ENCODE results near the gene PDS5A.
"Not testable (repeated sequence)": the region's sequence is repeated elsewhere in the genome, so short reads cannot be mapped to it uniquely, and the experiment has no call there.

Gene PDS5A

DNA sequence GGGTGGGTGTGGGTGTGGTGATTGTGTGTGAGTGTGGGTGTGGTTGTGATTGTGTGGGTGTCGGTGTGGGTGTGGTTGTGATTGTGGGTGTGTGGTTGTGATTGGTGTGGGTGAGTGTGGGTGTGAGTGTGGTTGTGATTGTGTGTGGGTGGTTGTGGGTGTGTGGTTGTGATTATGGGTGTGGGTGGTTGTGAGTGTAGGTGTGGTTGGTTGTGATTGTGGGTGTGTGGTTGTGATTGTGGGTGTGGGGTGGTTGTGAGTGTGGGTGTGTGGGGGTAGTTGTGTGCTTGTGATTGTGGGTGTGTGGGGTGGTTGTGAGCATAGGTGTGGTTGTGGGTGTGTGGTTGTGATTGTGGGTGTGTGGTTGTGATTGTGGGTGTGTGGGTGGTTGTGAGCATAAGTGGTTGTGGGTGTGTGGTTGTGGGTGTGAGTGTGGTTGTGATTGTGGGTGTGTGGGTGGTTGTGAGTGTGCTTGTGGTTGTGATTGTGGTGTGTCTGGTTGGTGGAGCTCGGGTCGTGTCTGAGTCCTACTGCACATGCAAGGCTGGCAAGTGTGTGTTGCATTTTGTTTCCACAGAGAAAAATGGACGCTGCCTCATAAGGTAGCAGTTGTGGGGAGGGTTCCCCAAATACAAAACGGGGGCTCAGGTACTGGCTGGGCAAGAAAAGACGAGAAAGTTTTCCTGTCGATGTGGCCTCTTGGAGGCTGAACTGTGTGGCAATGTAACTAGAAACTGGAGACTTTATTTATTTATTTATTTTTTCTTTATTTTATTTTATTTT, 163.1 kb downstream of the PDS5A start:
- H3K27ac Mint-ChIP-seq, result peak overlapping the region; percentile 93

GRCh38 chr4:39813761-39814160, 163.9 kb downstream of the PDS5A start:
- H3K27me3 Mint-ChIP-seq; ATAC-seq (replicated peaks); DNase-seq: not testable (repeated sequence)
- Mint-ChIP-seq H3K4me1 (peaks cover 17 to 20% of the 10 kb centered on the region in 2 donors), H3K36me3 (peaks cover 5 to 34% of the 10 kb centered on the region in 2 donors), H3K9me3 (peaks cover 10 to 25% of the 10 kb centered on the region in 2 donors), H3K4me3 (peak overlapping the region in 1 of 2 donors; percentile 73), H3K27ac (peak overlapping the region; percentile 93)

More for the DNA sequence above, 163.1 kb downstream of the PDS5A start:
- DNase-seq (no peak), ATAC-seq (replicated peaks) (peak in 1 of 2 donors; percentile 29)
- Mint-ChIP-seq H3K4me3 (peak overlapping the region; percentile 50 to 73), H3K27me3 (peaks cover 0 to 7% of the 10 kb centered on the region in 2 donors), H3K9me3 (peaks cover 9 to 25% of the 10 kb centered on the region in 2 donors), H3K36me3 (peaks cover 5 to 31% of the 10 kb centered on the region in 2 donors), H3K4me1 (peaks cover 17 to 20% of the 10 kb centered on the region in 2 donors)

DNA sequence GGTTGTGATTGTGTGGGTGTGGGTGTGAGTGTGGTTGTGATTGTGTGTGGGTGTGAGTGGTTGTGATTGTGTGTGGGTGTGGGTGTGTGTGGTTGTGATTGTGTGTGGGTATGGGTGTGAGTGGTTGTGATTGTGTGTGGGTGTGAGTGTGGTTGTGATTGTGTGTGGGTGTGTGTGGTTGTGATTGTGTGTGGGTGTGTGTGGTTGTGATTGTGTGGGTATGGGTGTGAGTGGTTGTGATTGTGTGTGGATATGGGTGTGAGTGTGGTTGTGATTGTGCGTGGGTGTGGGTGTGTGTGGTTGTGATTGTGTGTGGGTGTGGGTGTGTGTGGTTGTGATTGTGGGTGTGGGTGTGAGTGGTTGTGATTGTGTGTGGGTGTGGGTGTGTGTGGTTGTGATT, 164.7 kb downstream of the PDS5A start:
- Mint-ChIP-seq H3K27ac (peak overlapping the region; percentile 89), H3K4me3 (peak overlapping the region in 1 of 2 donors; percentile 52), H3K9me3 (peaks cover 10 to 25% of the 10 kb centered on the region in 2 donors), H3K36me3 (peaks cover 5 to 34% of the 10 kb centered on the region in 2 donors), H3K4me1 (peaks cover 17 to 20% of the 10 kb centered on the region in 2 donors)
- DNase-seq; H3K27me3 Mint-ChIP-seq; ATAC-seq (replicated peaks): not testable (repeated sequence)

GRCh38 chr4:39812500-39812899, 165.2 kb downstream of the PDS5A start:
- ATAC-seq (replicated peaks), result peak; percentile 43 to 55

GRCh38 chr4:39808231-39808749, 169.4 kb downstream of the PDS5A start:
- DNase-seq (no peak), ATAC-seq (replicated peaks) (no peak)
- H3K36me3 Mint-ChIP-seq, result peaks cover 5 to 20% of the 10 kb centered on the region in 2 donors
- H3K27me3 Mint-ChIP-seq, result peaks cover 0 to 7% of the 10 kb centered on the region in 2 donors
- peaks cover 6 to 10% of the 10 kb centered on the region in 2 donors for H3K9me3 Mint-ChIP-seq
- H3K27ac Mint-ChIP-seq, result no peak overlapping the region
- H3K4me1 Mint-ChIP-seq, result peaks cover 10 to 11% of the 10 kb centered on the region in 2 donors
- H3K4me3 Mint-ChIP-seq, result no peak overlapping the region

More at GRCh38 chr4:39812500-39812899, 165.2 kb downstream of the PDS5A start:
- peaks cover 5 to 34% of the 10 kb centered on the region in 2 donors for H3K36me3 Mint-ChIP-seq
- peak overlapping the region; percentile 99 for H3K27ac Mint-ChIP-seq
- H3K9me3 Mint-ChIP-seq, result peaks cover 10 to 25% of the 10 kb centered on the region in 2 donors
- H3K4me1 Mint-ChIP-seq, result peaks cover 17 to 20% of the 10 kb centered on the region in 2 donors
- DNase-seq, result no peak
- peak overlapping the region; percentile 31 to 87 for H3K4me3 Mint-ChIP-seq
- H3K27me3 Mint-ChIP-seq, result peaks cover 0 to 7% of the 10 kb centered on the region in 2 donors

DNA sequence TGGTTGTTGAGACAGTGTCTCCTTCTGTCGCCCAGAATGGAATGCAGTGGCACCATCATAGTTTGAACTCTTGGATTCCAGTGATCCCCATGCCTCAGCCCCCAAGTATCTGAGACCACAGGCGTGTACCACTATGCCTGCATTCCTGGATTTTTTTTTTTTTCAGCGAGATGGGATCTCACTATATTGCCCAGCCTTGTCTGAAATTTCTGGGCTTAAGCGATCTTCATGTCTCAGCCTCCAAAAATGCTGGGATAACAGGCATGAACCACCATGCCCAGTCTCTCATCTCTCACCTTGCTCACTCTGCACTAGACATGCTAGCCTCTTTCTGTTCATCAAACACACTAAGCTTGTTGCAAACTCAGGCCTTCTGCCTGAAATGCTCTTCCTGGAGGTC, 175.7 kb downstream of the PDS5A start:
- no peaks in the 10 kb centered on the region for H3K4me1 Mint-ChIP-seq
- ATAC-seq (replicated peaks) (no peak), DNase-seq (no peak)
- no peak overlapping the region for H3K27ac Mint-ChIP-seq
- no peaks in the 10 kb centered on the region for H3K27me3 Mint-ChIP-seq
- no peak overlapping the region for H3K4me3 Mint-ChIP-seq
- H3K9me3 Mint-ChIP-seq, result no peaks in the 10 kb centered on the region
- peaks cover 0 to 3% of the 10 kb centered on the region in 2 donors for H3K36me3 Mint-ChIP-seq

GRCh38 chr4:39792976-39793375, 184.7 kb downstream of the PDS5A start:
- H3K27ac Mint-ChIP-seq; H3K36me3 Mint-ChIP-seq; DNase-seq; H3K9me3 Mint-ChIP-seq; ATAC-seq (replicated peaks); H3K4me1 Mint-ChIP-seq; H3K4me3 Mint-ChIP-seq; H3K27me3 Mint-ChIP-seq: not testable (repeated sequence)

GRCh38 chr4:39792529-39792928, 185.2 kb downstream of the PDS5A start:
- ATAC-seq (replicated peaks), result no peak
- H3K36me3 Mint-ChIP-seq, result no peaks in the 10 kb centered on the region

DNA sequence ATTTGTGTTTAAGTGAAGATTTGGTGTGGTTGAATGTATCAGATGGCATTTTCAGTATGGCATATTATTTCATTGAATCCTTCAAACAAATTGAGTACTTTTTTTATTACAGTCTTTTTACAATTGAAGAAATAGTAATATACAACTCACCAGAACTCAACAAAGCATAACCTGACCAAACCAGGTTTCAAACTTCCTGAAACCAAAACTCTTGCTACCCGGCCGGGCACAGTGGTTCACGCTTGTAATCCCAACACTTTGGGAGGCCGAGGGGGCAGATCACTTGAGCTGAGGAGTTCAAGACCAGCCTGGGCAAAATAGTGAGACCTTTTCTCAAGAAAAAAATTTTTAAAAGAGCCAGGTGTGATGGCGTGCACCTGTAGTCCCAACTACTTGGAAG, 185.6 kb downstream of the PDS5A start:
- H3K4me1 Mint-ChIP-seq, result peaks cover 0 to 9% of the 10 kb centered on the region in 2 donors
- H3K9me3 Mint-ChIP-seq, result no peaks in the 10 kb centered on the region
- H3K36me3 Mint-ChIP-seq, result peaks cover 0 to under 1% of the 10 kb centered on the region in 2 donors
- H3K27ac Mint-ChIP-seq, result peak overlapping the region; percentile 74
- no peak overlapping the region for H3K4me3 Mint-ChIP-seq
- ATAC-seq (replicated peaks) (no peak), DNase-seq (no peak)
- H3K27me3 Mint-ChIP-seq, result no peaks in the 10 kb centered on the region

More at GRCh38 chr4:39792529-39792928, 185.2 kb downstream of the PDS5A start:
- peaks cover 0 to 9% of the 10 kb centered on the region in 2 donors for H3K4me1 Mint-ChIP-seq
- DNase-seq, result no peak
- H3K4me3 Mint-ChIP-seq, result no peak overlapping the region
- no peak overlapping the region for H3K27ac Mint-ChIP-seq
- H3K27me3 Mint-ChIP-seq, result no peaks in the 10 kb centered on the region
- H3K9me3 Mint-ChIP-seq, result no peaks in the 10 kb centered on the region

GRCh38 chr4:39786838-39787237, 190.9 kb downstream of the PDS5A start:
- Mint-ChIP-seq H3K4me3 (no peak overlapping the region), H3K9me3 (no peaks in the 10 kb centered on the region), H3K36me3 (peaks cover 0 to 4% of the 10 kb centered on the region in 2 donors), H3K4me1 (peaks cover 0 to 2% of the 10 kb centered on the region in 2 donors), H3K27me3 (no peaks in the 10 kb centered on the region), H3K27ac (peak overlapping the region; percentile 53)
- DNase-seq, result no peak
- no peak for ATAC-seq (replicated peaks)

DNA sequence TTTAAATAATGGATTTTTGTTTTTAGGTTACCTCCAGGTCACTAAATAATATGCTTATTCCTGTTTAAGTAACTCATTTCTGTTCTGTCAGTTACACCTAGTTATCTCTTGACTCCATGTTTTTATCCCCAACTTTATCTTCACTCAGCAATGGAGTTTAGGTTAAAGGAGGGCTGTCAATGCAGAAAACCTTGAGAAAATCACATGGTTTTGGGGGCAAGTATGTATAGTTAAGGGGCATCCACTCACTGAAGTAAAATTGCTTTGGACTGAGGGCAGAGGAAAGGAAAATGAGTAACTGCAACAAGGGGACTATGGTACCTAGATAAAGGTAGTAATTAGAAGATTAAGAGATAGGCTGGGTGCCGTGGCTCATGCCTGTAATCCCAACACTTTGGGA, 192.6 kb downstream of the PDS5A start:
- Mint-ChIP-seq H3K36me3 (peaks cover 0 to 11% of the 10 kb centered on the region in 2 donors), H3K27ac (no peak overlapping the region)
- ATAC-seq (replicated peaks), result no peak

DNA sequence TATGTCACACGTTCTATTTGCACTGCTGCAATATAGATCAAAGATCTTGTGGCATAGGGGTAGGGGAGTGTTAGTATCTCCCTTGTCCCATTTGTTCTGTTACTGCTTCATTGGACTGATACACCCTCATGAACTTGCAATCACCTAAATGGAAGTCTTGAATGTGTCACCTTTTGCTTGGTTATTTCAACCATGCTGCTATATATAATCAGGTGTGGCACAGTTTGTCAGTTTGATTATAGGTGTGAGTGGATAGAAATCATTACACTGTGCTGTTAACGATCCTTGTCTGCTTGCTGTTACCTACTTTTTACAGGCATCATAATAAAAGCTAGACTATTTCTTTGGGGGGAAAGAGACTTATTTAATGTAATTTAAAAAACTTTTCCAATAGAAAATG, 195.7 kb downstream of the PDS5A start:
- H3K9me3 Mint-ChIP-seq; H3K4me1 Mint-ChIP-seq; H3K4me3 Mint-ChIP-seq; ATAC-seq (replicated peaks); H3K27ac Mint-ChIP-seq; DNase-seq; H3K27me3 Mint-ChIP-seq: not testable (repeated sequence)
- peaks cover 4 to 17% of the 10 kb centered on the region in 2 donors for H3K36me3 Mint-ChIP-seq

More for the DNA sequence above, 192.6 kb downstream of the PDS5A start:
- H3K9me3 Mint-ChIP-seq, result no peaks in the 10 kb centered on the region
- H3K4me3 Mint-ChIP-seq, result no peak overlapping the region
- H3K27me3 Mint-ChIP-seq, result no peaks in the 10 kb centered on the region
- DNase-seq, result no peak
- H3K4me1 Mint-ChIP-seq, result no peaks in the 10 kb centered on the region
